Measurements from ENCODE around the gene VWA7.

The VWA7 gene

GRCh38 chr6:31730631-31731086 is 46.5 kb downstream of the VWA7 start:
- FAIRE-seq (no peak), DNase-seq (ENCODE audit: low spot score) (no peak)

- FAIRE-seq = no peak
- DNase-seq (ENCODE audit: low spot score) = peak; percentile 91
Measured at GRCh38 chr6:31729979-31730630, 47.0 kb downstream of the VWA7 start.

- no peak for FAIRE-seq
- peak; percentile 89 for DNase-seq (ENCODE audit: low spot score)
Measured at GRCh38 chr6:31729515-31729978, 47.6 kb downstream of the VWA7 start.

- FAIRE-seq = no peak
- DNase-seq (ENCODE audit: low spot score) = no peak
Measured at GRCh38 chr6:31728767-31729514, 48.2 kb downstream of the VWA7 start, which contains the start of gene DDAH2. Gene DDAH2, minus strand, starts transcription at chr6:31729299. Its CDS starts 138 bp downstream, at chr6:31729161.

- no peak for DNase-seq (ENCODE audit: low spot score)
- no peak for FAIRE-seq
Measured at GRCh38 chr6:31727717-31728671, 49.1 kb downstream of the VWA7 start.

- FAIRE-seq (no peak), DNase-seq (ENCODE audit: low spot score) (no peak)
Measured at GRCh38 chr6:31727034-31727716, 50.0 kb downstream of the VWA7 start.

- no peak for DNase-seq (ENCODE audit: low spot score)
- FAIRE-seq = no peak
Measured at GRCh38 chr6:31725502-31726350, 51.4 kb downstream of the VWA7 start.

- no peak for DNase-seq (ENCODE audit: low spot score)
- FAIRE-seq = no peak
Measured at GRCh38 chr6:31723980-31724691, 53.0 kb downstream of the VWA7 start.

- DNase-seq (ENCODE audit: low spot score) (no peak), FAIRE-seq (no peak)
Measured at GRCh38 chr6:31723245-31723979, 53.7 kb downstream of the VWA7 start, which contains the start of gene MPIG6B. Gene MPIG6B, plus strand, starts transcription at chr6:31723373. Its CDS starts 11 bp downstream, at chr6:31723384.

- DNase-seq (ENCODE audit: low spot score) (no peak), FAIRE-seq (no peak)
Measured at GRCh38 chr6:31722173-31722572, 55.0 kb downstream of the VWA7 start.

GRCh38 chr6:31721351-31722020 is 55.6 kb downstream of the VWA7 start, which contains the start of gene LY6G6C:
Gene LY6G6C, minus strand, starts transcription at chr6:31721746. Its CDS starts 67 bp downstream, at chr6:31721679.
- no peak for DNase-seq (ENCODE audit: low spot score)
- FAIRE-seq = no peak

- no peak for FAIRE-seq
Measured at GRCh38 chr6:31720196-31720770, 56.8 kb downstream of the VWA7 start.

GRCh38 chr6:31719001-31719400 is 58.1 kb downstream of the VWA7 start:
- DNase-seq (ENCODE audit: low spot score) (no peak), FAIRE-seq (no peak)

More at GRCh38 chr6:31720196-31720770, 56.8 kb downstream of the VWA7 start:
- DNase-seq (ENCODE audit: low spot score) = no peak

- DNase-seq (ENCODE audit: low spot score) = no peak
- FAIRE-seq = no peak
Measured at GRCh38 chr6:31718265-31718664, 58.9 kb downstream of the VWA7 start.

- DNase-seq (ENCODE audit: low spot score) = no peak
- peak; percentile 61 for FAIRE-seq
Measured at GRCh38 chr6:31717499-31718222, 59.5 kb downstream of the VWA7 start.
